GM12864 (cell line): ENCODE measurements around the gene ERP44.

Source experiments
- DNase-seq: peaks from one replicate; pipeline ENCODE4 v3.0.0-alpha.2; 2011; ENCODE audit warnings: low read depth
- H3K4me3 ChIP-seq: 2 replicates; pipeline ENCODE4 v1.5.1; 2011; ENCODE audit warnings: mild to moderate bottlenecking, low read depth, low read length, control low read depth
- TF ChIP-seq, protein P1 (sequence below): IDR thresholded peaks from 2 replicates; pipeline ENCODE4 v1.5.1; 2011; ENCODE audit warnings: low read depth, mild to moderate bottlenecking, moderate library complexity, low read length, control low read depth, inconsistent platforms; ENCODE audit errors: missing control alignments

ERP44 gene

DNA sequence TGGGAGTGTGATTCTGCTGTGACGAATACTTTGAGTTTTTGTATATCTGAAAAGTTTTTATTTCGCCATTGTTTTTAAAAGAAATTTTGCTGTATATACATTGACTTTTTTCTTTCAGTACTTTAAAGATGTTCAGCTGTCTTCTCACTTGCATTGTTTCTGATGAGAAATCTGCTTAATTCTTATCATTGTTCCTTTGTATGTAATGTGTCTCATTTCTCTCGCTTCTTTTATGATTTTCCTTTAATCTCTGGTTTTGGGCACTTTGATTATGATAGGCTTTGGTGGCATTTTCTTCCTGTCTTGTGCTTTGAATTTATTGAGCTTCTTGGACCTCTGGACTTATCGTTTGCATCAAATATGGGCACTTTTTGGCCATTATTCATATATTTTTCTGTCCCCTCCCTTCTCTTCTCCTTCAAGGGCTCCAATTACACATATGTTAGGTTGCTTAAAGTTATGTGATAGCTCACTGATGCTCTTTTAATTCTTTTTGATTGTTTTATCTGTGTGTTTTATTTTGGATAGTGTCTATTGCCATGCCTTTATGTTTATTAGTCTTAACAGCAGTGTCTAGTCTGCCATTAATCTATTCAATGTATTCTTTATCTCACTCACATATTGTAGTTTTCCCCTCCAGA is 161.7 kb downstream of the ERP44 start:
- TF ChIP-seq, protein P1, sequence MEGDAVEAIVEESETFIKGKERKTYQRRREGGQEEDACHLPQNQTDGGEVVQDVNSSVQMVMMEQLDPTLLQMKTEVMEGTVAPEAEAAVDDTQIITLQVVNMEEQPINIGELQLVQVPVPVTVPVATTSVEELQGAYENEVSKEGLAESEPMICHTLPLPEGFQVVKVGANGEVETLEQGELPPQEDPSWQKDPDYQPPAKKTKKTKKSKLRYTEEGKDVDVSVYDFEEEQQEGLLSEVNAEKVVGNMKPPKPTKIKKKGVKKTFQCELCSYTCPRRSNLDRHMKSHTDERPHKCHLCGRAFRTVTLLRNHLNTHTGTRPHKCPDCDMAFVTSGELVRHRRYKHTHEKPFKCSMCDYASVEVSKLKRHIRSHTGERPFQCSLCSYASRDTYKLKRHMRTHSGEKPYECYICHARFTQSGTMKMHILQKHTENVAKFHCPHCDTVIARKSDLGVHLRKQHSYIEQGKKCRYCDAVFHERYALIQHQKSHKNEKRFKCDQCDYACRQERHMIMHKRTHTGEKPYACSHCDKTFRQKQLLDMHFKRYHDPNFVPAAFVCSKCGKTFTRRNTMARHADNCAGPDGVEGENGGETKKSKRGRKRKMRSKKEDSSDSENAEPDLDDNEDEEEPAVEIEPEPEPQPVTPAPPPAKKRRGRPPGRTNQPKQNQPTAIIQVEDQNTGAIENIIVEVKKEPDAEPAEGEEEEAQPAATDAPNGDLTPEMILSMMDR = no peak
- DNase-seq = no peak
- no peak overlapping the region for H3K4me3 ChIP-seq

- DNase-seq = no peak
- TF ChIP-seq, protein P1 = no peak
- no peak overlapping the region for H3K4me3 ChIP-seq
Observed at GRCh38 chr9:99931155-99931840, 167.5 kb downstream of the ERP44 start.

GRCh38 chr9:99929652-99930051 is 169.1 kb downstream of the ERP44 start:
- TF ChIP-seq, protein P1 = no peak
- H3K4me3 ChIP-seq = no peak overlapping the region
- no peak for DNase-seq
